C4-2B (cell line): ENCODE results near the gene UBTD2.
"Not testable (repeated sequence)": the region's sequence is repeated elsewhere in the genome, so short reads cannot be mapped to it uniquely, and the experiment has no call there.

Source experiments
- H3K27ac ChIP-seq: fragments of 450-650 bp; 2 replicates; pipeline ENCODE4 v1.5.1; 2017
- CTCF ChIP-seq: fragments of 450-650 bp; conservative IDR thresholded peaks from 2 replicates; pipeline ENCODE4 v1.5.1; 2017; ENCODE audit warnings: mild to moderate bottlenecking
- ZFX ChIP-seq: fragments of 450-650 bp; IDR thresholded peaks from 2 replicates; pipeline ENCODE4 v1.6.1; 2017

The UBTD2 gene

GRCh38 chr5:172207511-172207910 lies 76.1 kb downstream of the UBTD2 start:
- TF ChIP-seq CTCF (no peak), ZFX (no peak)
- H3K27ac ChIP-seq: no peak overlapping the region

- H3K27ac ChIP-seq: not testable (repeated sequence)
These were observed 77.6 kb downstream of the UBTD2 start for GRCh38 chr5:172205984-172206383.

- TF ChIP-seq CTCF (no peak), ZFX (no peak)
- H3K27ac ChIP-seq: no peak overlapping the region
These were observed 83.1 kb downstream of the UBTD2 start for GRCh38 chr5:172200476-172200875.

- no peak overlapping the region for H3K27ac ChIP-seq
- TF ChIP-seq ZFX (no peak), CTCF (no peak)
These were observed 84.1 kb downstream of the UBTD2 start for GRCh38 chr5:172199446-172199845.

- not testable (repeated sequence) for H3K27ac ChIP-seq
These were observed 85.8 kb downstream of the UBTD2 start for GRCh38 chr5:172197775-172198174.

GRCh38 chr5:172194985-172195774 lies 88.4 kb downstream of the UBTD2 start:
- no peak overlapping the region for H3K27ac ChIP-seq
- TF ChIP-seq CTCF: no peak
- TF ChIP-seq ZFX: no peak

- no peak for TF ChIP-seq ZFX
- TF ChIP-seq CTCF: no peak
These were observed 89.7 kb downstream of the UBTD2 start, which contains the start of gene EFCAB9 for GRCh38 chr5:172193872-172194271. Gene EFCAB9 (plus strand): TSS chr5:172194172. CDS start chr5:172194173, 1 bp downstream.

GRCh38 chr5:172189693-172190296 lies 93.8 kb downstream of the UBTD2 start:
- TF ChIP-seq CTCF: no peak
- H3K27ac ChIP-seq: no peak overlapping the region

More at GRCh38 chr5:172193872-172194271, 89.7 kb downstream of the UBTD2 start, which contains the start of gene EFCAB9:
- H3K27ac ChIP-seq: no peak within 1 kb of the TSS
